ENCODE results near the gene SLC2A1. TPM values are rescaled to one million over a fixed set of nuclear protein-coding genes. Genes with fewer than 3 reads are reported as not detected.
"Not testable (repeated sequence)": the region's sequence is repeated elsewhere in the genome, so short reads cannot be mapped to it uniquely, and the experiment has no call there.

The SLC2A1 gene
- polyA plus RNA-seq, 4 donors: 33.6 to 67.5 (median 44.3) TPM

DNA sequence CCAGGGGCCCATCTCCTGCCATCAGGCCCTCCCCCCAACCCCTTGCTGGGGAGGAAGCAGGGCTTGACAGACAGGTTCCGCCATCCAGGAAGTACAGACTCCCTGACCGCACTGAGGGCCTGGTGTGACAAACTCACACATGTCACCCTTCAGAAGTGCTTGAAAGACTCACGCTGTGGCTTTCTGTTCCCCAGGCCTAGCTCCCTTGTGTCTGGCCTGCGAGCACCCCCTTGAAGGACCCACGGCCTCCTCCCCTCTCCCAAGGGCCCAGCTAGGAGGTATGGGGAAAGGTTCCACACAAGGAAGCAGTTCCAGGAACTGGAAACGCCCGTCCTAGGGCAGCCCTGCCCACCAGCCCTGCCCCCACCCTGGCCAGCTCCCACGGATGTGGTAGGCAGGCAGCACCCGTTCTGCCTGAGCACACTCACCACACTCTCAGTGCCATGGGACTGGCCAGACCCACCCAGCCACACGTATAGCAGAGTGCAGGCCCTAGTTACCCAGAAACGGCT is 26.7 kb downstream of the SLC2A1 start:
- DNase-seq (ENCODE audit: low read depth in 4 of 4, low spot score in 3 of 4): no peak

DNA sequence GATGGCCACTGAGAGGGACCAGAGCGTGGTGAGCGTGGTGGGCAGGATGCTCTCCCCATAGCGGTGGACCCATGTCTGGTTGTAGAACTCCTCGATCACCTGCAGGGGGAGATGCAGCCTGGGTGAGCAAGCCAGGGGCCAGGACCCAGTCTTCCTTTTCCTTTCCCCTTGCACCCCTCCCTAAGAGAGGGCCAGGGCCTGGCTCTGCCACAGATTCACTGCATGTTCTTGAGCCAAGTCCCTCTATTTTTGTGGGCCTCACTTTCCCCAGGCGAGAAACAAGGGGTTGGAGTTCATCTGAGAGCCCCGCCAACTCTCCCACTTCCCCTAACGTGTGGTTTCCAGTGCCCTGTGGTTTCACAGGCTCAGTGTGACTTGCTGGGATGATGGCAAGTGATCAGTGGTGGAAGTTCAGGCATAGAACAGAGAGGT is 27.5 kb downstream of the SLC2A1 start:
- no peak for DNase-seq (ENCODE audit: low read depth in 4 of 4, low spot score in 3 of 4)

DNA sequence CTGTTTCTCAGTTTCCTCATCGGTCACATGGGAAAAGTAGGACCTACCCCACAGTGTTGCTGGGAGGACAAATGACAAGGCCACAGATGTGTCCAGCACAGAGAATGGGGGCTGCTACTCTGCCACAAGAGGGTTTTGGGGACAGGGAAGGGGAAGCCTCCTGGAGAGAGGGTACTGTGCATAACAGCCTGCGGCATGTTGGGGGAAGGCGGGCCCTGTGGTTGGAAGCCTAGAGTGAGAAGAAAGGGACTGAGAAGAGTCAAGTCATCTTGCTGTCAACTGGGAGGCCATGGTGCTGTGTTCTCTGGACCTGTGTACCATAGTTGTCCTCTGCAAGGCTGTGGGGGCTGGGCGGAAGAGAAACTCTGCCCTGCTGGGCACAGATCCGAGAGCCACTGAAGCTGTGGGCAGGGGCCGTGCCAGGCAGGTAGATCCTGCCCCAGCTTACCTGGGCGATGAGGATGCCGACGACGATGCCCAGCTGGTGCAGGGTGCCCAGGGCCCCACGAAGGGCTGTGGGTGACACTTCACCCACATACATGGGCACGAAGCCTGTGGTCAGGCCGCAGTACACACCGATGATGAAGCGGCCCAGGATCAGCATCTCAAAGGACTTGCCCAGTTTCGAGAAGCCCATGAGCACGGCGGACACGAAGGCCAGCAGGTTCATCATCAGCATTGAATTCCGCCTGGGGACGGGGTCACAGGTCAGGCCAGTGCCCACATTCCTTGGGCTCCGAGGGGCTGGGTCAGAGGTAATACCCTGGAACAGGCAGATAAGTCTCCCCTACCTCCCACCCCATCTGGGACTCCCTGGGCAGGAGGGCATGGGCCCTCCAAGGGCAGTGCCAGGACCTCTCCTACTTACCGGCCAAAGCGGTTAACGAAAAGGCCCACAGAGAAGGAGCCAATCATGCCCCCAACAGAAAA is 28.2 kb downstream of the SLC2A1 start:
- no peak for DNase-seq (ENCODE audit: low read depth in 4 of 4, low spot score in 3 of 4)

DNA sequence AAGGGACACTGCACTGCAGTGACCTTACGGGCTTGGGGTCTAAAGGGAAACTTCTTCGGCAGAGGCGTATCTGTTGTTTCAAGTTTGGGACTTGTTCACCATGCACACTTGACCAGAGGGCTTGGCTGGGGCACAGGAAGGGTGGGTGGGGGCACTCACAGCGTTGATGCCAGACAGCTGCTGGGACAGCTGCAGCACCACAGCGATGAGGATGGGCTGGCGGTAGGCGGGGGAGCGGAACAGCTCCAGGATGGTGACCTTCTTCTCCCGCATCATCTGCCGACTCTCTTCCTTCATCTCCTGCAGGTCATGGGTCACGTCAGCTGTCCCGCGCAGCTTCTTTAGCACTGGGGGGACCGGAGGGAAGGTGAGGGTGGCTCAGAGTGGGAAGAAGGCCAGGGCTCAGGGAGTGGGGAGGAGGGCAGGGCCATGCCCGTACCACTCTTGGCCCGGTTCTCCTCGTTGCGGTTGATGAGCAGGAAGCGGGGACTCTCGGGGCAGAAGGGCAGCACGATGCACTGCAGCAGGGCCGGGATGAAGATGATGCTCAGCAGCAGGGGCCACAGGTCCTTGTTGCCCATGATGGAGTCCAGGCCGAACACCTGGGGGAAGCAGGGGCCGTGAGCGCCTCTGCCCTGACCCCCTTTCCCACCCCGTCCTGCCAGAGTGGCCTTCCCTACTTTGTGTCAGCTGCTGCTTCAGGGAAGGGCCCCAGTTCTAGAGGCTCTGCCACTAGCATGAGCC is 29.1 kb downstream of the SLC2A1 start:
- DNase-seq (ENCODE audit: low read depth in 4 of 4, low spot score in 3 of 4): no peak

DNA sequence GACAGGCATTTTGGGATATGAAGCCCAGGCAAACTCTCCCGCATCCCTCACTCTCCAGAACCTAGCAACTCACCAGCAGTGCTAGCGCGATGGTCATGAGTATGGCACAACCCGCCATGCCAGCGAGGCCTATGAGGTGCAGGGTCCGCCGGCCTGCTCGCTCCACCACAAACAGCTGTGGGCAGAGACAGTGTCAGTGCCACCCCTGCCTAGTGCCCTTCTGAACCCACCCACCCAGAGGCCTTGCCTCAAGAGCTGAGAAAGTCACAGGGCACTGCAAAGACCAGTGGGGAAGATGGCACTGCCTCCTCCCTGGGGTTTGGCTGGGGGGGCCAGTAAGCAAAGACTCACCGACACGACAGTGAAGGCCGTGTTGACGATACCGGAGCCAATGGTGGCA is 29.8 kb downstream of the SLC2A1 start:
- no peak for DNase-seq (ENCODE audit: low read depth in 4 of 4, low spot score in 3 of 4)

DNA sequence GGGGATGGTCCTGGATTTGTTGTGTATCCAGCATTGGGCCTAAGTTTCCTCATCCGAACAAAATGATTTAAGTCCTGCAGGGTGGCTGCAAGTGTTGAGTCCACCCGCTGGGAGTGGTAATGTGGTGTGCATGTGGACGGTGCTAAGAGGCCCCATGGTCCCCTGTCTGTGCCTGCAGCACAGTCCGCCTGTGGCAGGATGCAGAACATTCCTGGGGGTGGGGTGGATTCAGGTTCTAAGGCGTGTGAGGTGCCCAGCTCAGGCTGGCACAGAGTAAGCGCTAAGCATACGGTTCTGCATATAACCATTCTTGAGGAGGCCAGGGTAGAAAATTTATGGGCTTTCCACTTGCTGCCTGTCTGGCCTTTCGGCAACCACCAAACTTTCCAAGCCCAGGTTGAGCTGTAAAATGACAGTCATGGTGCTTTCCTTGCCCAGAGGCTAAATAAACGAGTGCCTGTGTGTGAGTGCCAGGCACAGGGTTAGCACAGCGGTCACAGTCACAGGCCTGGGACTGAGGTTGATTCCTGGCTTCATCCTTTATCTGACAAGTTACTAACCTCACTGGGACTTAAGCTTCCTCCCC is 30.7 kb downstream of the SLC2A1 start:
- DNase-seq (ENCODE audit: low read depth in 4 of 4, low spot score in 3 of 4): no peak

DNA sequence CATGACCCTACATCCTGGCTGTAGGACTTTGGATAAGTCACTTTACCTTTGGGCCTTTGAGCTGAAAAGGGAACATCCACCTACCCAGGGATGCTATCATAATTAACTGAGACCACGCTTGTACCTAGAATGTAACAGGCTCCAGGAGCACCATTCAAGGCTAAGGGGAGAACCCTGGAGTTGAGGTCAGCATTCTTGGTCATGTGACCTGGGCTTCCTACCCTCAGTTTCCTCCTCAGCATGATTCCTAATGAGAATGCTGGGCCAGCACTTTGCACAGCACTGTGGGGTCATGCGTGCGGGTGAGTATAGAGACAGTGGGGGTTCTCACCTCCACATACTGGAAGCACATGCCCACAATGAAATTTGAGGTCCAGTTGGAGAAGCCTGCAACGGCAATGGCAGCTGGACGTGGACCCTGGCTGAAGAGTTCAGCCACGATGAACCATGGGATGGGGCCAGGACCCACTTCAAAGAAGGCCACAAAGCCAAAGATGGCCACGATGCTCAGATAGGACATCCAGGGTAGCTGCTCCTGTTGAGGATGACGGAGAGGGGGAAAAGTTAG is 31.3 kb downstream of the SLC2A1 start:
- no peak for DNase-seq (ENCODE audit: low read depth in 4 of 4, low spot score in 3 of 4)

DNA sequence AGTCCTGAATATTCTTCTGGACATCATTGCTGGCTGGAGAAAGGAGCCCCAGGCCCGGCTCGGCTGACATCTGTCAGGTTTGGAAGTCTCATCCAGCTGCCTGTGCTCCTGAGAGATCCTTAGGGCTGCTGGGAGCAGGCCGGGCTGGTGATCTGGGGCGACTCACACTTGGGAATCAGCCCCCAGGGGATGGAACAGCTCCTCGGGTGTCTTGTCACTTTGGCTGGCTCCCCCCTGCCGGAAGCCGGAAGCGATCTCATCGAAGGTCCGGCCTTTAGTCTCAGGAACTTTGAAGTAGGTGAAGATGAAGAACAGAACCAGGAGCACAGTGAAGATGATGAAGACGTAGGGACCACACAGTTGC is 31.8 kb downstream of the SLC2A1 start:
- DNase-seq (ENCODE audit: low read depth in 4 of 4, low spot score in 3 of 4): no peak

DNA sequence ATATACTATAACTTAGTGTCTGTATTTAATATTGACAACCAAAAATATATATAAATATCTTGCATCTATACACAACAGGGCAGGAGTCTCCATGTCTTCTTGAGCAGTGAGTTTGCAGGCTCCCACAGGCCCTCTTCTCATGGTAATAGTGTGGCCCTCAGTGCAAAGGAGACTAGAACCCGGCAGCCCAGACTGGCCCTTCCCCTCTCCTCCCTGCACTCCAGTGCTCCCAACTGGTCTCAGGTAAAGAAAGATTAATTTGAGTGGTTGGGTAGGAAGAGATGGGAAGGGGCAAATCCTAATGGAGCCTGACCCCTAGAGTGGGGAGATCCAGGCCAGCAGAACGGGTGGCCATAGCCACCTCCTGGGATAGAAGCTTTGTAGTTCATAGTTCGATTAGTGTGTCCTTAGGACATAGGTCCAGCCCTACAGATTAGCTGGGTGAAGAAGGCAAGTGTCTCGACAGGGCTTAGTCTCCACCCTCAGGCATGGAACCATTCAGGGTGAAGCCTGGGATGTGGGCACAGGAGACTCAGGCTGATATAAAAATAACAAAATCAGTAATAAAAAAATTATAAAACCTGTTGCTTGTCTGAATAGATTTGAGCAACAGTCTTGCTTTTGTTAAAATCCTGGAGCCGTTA is 32.3 kb downstream of the SLC2A1 start:
- no peak for DNase-seq (ENCODE audit: low read depth in 4 of 4, low spot score in 3 of 4)

DNA sequence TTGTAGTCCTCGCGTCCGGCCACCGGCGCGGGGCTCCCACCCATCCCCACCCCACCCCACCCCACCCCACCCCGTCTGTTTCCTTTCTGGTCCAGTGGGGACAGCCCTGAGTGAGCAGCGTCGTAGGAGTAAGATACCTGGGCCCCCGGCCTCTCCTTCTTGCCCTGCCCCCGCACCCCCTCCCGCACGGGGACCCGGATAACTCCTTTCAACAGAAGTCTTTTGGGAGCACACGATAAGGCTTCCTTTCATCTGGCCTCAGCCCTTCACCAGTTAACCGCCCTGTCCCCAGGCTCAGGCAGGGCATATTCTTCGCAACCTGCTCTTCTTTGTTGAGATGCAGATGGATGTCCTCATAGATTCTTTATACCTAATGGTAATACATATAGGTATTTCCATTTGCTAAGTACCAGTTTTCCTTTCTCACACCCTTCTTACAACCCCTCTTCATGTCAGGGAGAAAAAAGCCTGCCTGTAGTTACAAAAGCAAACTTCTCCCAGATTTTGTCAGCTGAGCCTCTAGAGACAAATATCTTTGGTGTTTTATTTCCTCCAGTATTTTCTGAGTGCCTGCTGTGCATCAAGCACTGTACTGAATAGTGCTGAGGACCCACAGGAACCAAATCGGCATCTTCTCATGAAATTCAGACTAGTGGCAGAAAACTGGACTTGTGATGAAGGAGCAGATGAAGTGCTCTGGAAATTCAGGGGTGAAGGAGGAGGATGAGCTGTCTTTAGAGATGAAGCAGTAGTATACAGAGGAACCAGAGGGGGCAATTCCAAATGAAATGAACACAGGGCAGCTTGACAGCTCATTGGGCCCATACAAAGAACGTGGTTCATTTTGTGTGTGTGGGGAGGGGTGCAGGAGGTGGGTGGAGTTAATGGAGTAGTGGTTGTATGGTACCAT is 33.6 kb downstream of the SLC2A1 start:
- no peak for DNase-seq (ENCODE audit: low read depth in 4 of 4, low spot score in 3 of 4)

DNA sequence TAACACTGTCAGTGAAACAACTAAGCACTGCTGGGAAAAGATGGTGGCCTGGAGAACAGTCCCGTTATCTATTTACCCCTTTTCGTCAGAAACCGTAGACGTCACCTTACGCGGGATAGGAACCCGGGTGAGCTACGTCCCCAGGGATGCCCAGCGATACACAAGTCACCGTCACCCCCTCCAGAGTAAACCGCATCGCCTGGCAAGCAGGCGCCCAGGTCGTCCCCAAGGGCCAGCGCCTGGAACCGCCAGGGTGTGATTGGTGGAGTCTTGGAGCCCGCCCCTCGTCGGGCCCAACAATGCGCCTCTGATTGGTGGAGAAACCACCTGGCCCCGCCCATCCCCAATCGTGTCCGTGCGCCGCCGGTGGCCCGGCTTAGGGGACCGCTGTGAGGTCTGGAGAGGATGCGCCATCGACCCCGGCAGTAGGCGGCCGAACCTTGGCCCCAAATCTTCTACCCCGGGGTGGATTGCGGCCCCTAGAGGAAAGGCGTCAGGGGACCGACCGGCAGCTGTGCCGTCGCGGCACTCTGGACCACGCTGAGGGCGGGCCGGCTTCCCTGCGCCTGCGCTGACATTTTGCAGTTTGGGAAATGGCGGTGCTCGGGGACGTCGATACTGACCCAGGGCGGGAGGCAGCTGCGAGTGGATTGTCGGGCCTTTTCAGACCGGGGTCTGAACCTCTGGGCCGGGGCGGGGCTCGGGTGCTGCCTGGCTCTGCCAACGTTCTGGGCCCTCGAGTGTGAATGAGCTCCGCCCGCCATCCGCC is 34.4 kb downstream of the SLC2A1 start:
- DNase-seq (ENCODE audit: low read depth in 4 of 4, low spot score in 3 of 4): peak; percentile 87 to 90 (median 88)

DNA sequence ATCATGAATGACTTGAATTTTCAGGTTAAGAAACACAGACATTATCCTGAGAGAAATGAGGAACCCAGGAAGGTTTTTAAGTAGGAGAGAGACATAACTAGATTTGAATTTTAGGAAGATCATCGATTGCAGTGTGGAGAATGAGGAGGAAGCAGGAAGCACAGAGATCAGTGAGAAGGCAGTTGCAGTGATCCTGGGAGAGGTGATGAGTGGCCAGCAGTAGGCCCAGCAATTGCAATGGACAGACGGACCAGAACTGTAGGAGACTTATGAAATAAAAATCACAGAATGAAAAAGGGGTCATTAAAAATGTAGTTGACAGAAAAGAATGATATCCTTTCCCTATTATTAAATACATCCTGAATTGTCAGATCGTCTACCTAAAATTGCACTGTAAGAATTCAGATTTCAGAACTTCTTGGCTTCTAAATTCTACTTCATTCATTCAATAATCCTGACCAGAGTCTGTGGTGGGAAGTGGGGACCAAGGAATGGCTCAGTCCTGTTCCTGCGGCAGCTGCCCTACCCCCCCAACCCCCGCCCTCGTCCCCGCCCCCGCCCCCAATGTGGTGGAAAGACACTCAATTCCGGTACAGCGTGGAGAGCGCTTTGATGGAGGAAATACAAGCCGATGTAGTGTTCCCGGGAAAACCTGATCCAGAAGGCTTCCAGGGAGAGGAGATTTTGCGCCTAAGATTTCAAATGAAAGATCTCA is 35.1 kb downstream of the SLC2A1 start:
- no peak for DNase-seq (ENCODE audit: low read depth in 4 of 4, low spot score in 3 of 4)

DNA sequence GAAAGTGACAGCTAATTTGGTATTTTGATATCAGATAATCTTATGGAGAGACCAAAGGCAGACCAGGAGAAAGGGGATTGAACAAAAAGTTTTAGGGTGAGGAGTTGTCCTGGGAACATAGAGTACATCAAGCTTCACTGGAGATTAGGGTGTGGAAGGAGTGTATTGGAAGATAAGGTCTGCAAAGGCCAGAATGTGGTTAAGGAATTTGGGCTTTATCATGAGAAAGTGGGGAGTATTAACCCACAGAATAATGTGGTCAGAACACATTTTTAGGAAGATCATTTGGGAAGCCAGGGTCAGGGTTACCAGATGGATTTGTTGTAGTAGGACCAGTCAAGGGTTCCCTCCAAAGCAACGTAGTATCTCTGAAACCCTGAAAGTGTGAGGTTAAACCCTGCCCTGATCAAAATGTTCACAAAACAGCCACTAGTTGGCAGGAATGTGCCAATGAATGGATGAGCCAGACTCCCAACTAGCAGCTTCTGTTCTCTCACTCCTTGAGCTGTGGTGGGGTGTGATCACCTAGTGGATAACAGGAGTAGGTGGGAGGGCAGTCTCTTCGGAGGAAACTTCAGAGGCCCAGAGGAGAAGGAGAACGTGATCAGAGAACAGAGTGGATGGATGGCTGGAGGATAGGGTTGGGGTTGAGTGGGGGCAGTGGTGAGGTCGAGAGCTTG is 35.8 kb downstream of the SLC2A1 start:
- no peak for DNase-seq (ENCODE audit: low read depth in 4 of 4, low spot score in 3 of 4)

DNA sequence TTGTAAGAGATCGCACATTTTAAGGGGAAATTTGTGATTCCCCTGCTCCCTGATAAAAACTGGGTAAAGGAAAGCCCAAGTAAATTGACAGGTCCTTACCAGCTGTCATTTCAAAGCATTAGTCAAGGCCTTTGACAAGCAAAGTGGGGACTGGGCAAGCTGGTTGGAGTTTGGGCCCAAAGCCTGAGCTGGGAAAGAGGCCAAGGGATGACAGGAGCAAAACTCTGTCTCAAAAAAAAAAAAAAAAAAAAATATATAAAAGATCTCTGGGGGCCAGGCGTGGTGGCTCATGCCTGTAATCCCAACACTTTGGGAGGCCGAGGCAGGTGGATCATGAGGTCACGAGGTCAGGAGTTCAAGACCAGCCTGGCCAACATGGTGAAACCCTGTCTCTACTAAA is 36.9 kb downstream of the SLC2A1 start:
- no peak for DNase-seq (ENCODE audit: low read depth in 4 of 4, low spot score in 3 of 4)

DNA sequence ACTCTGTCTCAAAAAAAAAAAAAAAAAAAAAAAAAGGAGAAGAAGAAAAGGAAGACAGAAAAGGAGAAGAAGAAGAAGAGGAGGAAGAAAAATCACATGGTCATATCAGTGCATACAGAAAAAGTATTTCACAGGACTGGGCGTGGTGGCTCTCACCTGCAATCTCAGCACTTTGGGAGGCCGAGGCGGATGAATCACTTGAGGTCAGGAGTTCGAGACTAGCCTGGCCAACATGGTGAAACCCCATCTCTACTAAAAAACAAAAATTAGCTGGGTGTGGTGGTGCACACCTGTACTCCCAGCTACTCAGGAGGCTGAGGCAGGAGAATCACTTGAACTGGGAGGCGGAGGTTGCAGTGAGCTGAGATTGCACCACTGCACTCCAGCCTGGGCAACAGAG is 39.0 kb downstream of the SLC2A1 start:
- DNase-seq (ENCODE audit: low read depth in 4 of 4, low spot score in 3 of 4): not testable (repeated sequence)

DNA sequence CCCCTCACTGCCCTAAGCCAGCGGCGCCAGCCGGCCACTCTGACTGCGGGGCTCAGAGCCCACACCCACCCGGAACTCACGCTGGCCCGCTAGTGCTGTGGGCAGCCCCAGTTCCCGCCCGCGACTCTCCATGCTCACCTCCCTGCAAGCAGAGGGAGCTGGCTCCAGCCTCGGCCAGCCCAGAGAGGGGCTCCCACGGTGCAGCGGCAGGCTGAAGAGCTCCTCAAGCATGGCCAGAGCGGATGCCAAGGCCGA is 41.5 kb downstream of the SLC2A1 start:
- no peak for DNase-seq (ENCODE audit: low read depth in 4 of 4, low spot score in 3 of 4)

DNA sequence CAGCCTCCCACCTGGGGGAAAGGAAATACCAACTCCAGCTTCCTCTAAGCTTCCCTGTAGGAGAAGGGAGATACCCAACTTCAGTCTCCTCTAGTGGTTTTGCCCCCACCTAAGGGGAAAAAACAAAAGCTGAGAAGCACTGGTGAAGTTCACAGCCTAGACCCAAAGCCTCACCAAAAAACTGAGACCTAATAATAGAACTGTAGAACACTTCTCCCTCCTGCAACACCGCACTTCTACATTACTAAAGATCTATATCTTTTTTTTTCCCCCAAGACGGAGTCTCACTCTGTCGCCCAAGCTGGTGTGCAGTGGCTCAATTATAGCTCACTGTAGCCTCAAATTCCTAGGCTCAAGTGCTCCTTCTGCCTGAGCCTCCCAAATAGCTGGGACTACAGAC is 43.2 kb downstream of the SLC2A1 start:
- no peak for DNase-seq (ENCODE audit: low read depth in 4 of 4, low spot score in 3 of 4)

DNA sequence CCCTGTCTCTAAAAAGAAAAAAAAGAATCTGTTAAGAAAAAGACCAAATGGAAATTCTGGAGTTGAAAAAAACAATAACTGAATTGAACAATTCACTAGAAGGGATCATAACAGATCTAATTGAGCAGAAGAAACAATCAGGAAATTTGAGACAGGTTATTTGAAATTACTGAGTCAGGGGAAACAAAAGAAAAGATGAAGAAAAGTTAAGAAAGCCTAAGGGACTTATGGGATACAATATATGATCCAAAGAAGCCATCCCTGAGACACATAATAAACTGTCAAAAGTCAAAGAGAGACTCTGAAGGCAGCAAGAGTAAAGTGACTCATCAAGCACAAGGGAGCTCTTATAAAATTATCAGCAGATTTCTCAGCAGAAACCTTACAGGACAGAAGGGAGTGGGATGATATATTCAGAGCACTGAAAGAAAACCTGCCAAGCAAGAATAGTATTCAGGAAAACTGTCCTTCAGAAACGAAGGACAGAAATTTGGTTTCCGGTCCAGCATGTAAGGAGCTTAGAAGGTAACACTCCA is 44.5 kb downstream of the SLC2A1 start:
- DNase-seq (ENCODE audit: low read depth in 4 of 4, low spot score in 3 of 4): no peak

Measured in left renal pelvis (tissue), 4 donors.